Muscle layer of colon (tissue), 2 donors: ENCODE results near the gene CHTF8.
"Not testable (repeated sequence)": the region's sequence is repeated elsewhere in the genome, so short reads cannot be mapped to it uniquely, and the experiment has no call there.

Experiments used
- H3K27ac ChIP-seq: one replicate; pipeline ENCODE4 v1.7.0; 2013; ENCODE audit warnings: low read depth, mild to moderate bottlenecking, low read length, moderate library complexity
- H3K27me3 ChIP-seq, 2 donors: one replicate each; pipeline ENCODE4 v1.7.0; 2013; ENCODE audit warnings: low read length in 2 of 2, mild to moderate bottlenecking in 2 of 2; ENCODE audit not compliant: insufficient read depth in 2 of 2, control insufficient read depth in 1 of 2
- H3K36me3 ChIP-seq: one replicate; pipeline ENCODE4 v1.7.0; 2013; ENCODE audit warnings: mild to moderate bottlenecking, low read length; ENCODE audit not compliant: insufficient read depth
- H3K4me1 ChIP-seq: one replicate; pipeline ENCODE4 v1.7.0; 2013; ENCODE audit warnings: mild to moderate bottlenecking, low read length; ENCODE audit not compliant: insufficient read depth
- H3K4me3 ChIP-seq, 2 donors: one replicate each; pipeline ENCODE4 v1.7.0; 2013; ENCODE audit warnings: low read length in 2 of 2, low read depth in 1 of 2, mild to moderate bottlenecking in 1 of 2, moderate library complexity in 1 of 2
- H3K9ac ChIP-seq: one replicate; pipeline ENCODE4 v1.7.0; 2013; ENCODE audit warnings: low read length
- H3K9me3 ChIP-seq: one replicate; pipeline ENCODE4 v1.7.0; 2013; ENCODE audit warnings: mild to moderate bottlenecking, low read length
- donor health status: abdominal sarcoma.
- donor health status: Adenocarcinoma of cecum.

Gene CHTF8

DNA sequence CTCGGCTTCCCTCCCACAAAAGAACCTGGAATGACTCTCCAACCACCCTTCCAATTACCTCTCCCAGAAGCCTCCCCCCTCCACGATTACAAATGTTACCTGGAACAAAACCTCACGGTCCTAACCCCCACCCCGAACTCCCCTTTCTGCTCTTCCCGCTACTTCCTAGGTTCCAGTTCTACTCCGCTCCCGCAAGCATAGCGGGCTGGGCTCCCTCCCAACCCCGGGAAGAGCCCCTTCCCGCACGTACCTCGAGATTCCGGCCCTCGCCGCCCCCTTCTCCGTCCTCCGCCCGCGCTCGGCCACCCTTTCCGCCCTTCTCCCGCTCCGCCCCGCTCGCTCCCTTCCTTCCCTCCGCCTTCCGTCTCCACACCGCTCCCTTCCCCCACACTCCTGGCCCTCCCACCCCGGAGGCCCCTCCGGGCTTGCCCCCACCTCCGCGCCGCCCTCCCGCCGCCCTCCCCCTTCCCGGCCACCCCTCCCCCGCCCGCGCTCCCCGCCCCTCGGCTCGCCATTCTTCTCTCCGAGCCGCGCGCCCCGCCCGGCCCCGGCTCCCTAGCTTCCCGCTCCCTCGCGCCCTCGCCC is 457 bp downstream of the CHTF8 start:
- no peaks in the 10 kb centered on the region for H3K27me3 ChIP-seq
- peak overlapping the region; percentile 72 for H3K9ac ChIP-seq
- H3K9me3 ChIP-seq, result no peaks in the 10 kb centered on the region
- peak overlapping the region; percentile 73 for H3K27ac ChIP-seq
- peaks cover 5% of the 10 kb centered on the region for H3K36me3 ChIP-seq
- peak overlapping the region; percentile 72 to 89 for H3K4me3 ChIP-seq
- peaks cover 20% of the 10 kb centered on the region for H3K4me1 ChIP-seq

DNA sequence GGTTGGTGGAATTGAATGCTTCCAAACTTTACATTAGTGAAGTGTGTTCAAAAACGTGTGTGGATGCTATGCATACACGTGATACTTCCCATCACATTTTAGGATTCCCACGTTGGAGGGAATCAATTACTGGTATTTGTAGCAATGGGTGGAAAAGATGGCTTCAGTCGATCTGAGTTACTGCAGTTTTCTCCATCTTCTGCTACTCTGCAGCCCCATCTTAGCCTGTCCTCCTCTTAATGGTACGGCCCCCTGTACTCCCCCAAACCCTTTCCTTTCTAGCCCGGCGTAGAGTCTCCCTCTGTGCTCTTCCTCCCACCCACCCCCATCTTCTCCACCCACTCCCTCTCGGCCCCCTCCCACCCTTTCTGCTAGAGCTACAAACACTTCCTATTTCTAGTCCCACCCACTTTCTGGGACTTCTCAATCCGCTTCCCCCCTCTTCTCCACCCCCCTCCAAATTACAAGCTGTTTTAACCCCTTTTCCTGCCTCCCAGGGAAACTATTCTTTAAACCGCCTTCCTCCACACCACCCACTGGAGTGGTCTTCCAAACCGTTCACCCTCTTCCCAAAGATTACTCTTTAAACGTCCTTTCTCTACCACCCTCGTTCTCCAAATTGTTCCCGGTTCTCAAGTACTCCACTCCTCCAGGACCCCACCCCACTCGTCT is 1.1 kb downstream of the CHTF8 start:
- H3K4me3 ChIP-seq, result peak overlapping the region; percentile 72 to 86
- H3K4me1 ChIP-seq, result peaks cover 21% of the 10 kb centered on the region
- peak overlapping the region; percentile 73 for H3K27ac ChIP-seq
- H3K9me3 ChIP-seq, result no peaks in the 10 kb centered on the region
- H3K9ac ChIP-seq, result peak overlapping the region; percentile 72
- peaks cover 3% of the 10 kb centered on the region for H3K36me3 ChIP-seq
- no peaks in the 10 kb centered on the region for H3K27me3 ChIP-seq

DNA sequence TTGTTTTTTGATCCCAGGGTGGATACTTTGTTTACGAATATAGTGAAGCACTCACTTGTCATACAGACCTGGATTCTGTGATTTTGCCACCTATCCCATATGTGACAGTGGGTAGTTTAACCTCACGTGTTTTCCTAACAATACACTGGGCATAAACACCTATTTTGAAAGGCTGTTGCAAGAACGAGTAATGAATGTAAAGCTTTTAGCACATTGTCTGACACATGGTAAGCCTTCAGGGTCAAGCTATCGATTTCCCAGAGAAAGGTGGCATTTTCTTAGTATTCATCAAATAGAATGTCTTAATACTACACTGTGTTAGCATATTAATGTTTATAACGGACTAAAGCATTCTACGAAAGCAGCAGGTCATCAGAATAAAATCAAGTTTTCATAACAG is 1.9 kb downstream of the CHTF8 start:
- no peak overlapping the region for H3K27ac ChIP-seq
- H3K36me3 ChIP-seq, result peaks cover 7% of the 10 kb centered on the region
- no peak overlapping the region for H3K9ac ChIP-seq
- H3K9me3 ChIP-seq, result no peaks in the 10 kb centered on the region
- H3K4me3 ChIP-seq, result no peak overlapping the region
- peaks cover 24% of the 10 kb centered on the region for H3K4me1 ChIP-seq
- no peaks in the 10 kb centered on the region for H3K27me3 ChIP-seq

DNA sequence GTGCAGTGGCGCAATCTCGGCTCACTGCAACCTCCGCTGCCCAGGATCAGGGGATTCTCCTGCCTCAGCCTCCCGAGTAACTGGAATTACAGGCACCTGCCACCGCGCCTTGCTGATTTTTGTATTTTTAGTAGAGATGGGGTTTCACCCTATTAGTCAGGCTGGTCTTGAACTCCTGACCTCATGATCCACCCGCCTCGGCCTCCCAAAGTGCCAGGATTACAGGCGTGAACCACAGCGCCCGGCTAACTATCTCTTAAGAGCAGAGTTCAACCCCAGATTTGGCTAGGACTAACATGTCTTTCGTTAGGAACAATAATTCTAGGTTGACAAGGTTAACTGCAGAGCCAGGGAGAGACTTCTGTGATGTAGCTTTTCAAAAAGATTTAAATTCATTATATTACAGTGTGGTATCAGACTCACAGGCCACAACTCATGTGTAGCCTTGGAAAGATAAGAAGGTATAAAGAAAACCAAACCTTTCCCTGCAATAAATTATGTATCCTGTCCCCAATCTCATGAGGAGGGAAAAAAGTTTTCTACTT is 4.3 kb downstream of the CHTF8 start:
- Histone ChIP-seq H3K9me3 (no peaks in the 10 kb centered on the region), H3K4me1 (peaks cover 17% of the 10 kb centered on the region), H3K9ac (no peak overlapping the region), H3K36me3 (peaks cover 7% of the 10 kb centered on the region), H3K27ac (no peak overlapping the region), H3K27me3 (no peaks in the 10 kb centered on the region), H3K4me3 (no peak overlapping the region)

- not testable (repeated sequence) for H3K27ac ChIP-seq, H3K4me3 ChIP-seq, H3K9ac ChIP-seq, H3K36me3 ChIP-seq, H3K9me3 ChIP-seq, H3K27me3 ChIP-seq
- H3K4me1 ChIP-seq, result peaks cover 14% of the 10 kb centered on the region
Measured at GRCh38 chr16:69126801-69127200, 5.6 kb downstream of the CHTF8 start.

DNA sequence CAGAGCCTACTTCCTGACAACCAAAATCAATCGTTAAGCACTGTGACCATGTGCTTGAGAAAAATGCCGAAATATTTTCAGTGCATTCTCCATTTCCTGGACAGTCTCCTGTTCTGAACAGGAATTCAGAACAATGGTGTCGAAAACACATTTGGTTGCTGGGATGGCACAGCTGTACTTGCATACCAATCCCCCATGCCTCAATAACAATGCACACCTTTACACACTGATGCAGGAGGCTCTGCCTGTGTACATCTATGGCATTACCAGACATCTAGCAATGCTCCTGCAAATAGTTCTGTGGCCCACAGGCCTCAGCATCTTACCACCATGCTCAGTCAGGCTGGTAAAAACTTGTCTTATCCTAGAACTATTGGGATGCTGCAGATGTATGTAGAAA is 6.2 kb downstream of the CHTF8 start:
- Histone ChIP-seq H3K36me3 (peaks cover 8% of the 10 kb centered on the region), H3K4me1 (peaks cover 14% of the 10 kb centered on the region), H3K9ac (no peak overlapping the region)

DNA sequence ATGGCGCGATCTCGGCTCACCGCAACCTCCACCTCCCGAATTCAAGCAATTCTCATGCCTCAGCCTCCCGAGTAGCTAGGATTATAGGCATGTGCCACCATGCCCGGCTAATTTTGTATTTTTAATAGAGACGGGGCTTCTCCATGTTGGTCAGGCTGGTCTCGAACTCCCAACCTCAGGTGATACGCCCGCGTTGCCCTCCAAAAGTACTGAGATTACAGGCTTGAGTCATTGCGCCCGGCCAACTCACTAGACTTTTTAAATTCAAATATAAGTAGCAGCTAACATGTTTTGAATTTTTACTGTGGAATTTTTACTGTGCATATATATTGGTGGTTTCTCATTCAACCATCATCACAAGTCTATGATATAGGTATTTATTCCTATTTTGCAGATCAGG is 7.4 kb downstream of the CHTF8 start:
- H3K27ac ChIP-seq, H3K4me3 ChIP-seq, H3K9ac ChIP-seq, H3K27me3 ChIP-seq, H3K9me3 ChIP-seq, H3K4me1 ChIP-seq: not testable (repeated sequence)
- peaks cover 20% of the 10 kb centered on the region for H3K36me3 ChIP-seq

More for the DNA sequence above, 6.2 kb downstream of the CHTF8 start:
- no peaks in the 10 kb centered on the region for H3K9me3 ChIP-seq
- H3K4me3 ChIP-seq, result no peak overlapping the region
- H3K27ac ChIP-seq, result no peak overlapping the region
- no peaks in the 10 kb centered on the region for H3K27me3 ChIP-seq

DNA sequence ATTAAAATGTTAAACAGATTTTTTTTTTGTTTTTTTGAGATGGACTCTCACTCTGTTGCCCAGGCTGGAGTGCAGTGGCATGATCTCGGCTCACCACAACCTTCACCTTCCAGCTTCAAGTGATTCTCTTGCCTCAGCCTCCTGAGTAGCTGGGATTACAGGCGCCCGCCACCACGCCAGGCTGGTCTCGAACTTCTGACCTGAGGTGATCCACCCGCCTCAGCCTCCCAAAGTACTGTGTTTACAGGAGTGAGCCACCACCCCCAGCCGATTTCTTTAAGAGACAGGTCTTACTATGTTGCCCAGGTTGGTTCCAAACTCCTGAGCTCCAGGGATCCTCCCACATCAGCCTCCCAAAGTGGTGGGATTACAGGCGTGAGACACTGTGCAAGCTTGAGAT is 8.0 kb downstream of the CHTF8 start:
- H3K9me3 ChIP-seq, H3K9ac ChIP-seq, H3K4me1 ChIP-seq, H3K27me3 ChIP-seq, H3K4me3 ChIP-seq, H3K27ac ChIP-seq: not testable (repeated sequence)
- peaks cover 24% of the 10 kb centered on the region for H3K36me3 ChIP-seq

DNA sequence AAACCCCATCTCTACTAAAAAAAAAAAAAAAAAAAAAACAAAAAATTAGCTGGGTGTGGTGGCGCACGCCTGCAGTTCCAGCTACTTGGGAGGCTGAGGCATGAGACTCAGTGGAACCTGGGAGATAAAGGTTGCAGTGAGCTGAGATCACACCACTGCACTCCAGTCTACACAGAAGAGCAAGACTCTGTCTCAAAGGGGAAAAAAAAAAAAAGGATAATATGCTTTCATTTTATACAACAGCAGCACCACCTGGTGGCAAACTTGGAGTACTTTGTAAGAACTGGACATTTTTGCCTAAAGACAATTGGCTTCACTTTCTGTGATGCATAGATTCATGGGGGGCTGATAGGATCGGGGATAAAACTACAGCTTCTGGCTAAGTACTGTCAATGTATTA is 8.5 kb downstream of the CHTF8 start:
- Histone ChIP-seq H3K4me3 (no peak overlapping the region), H3K36me3 (peaks cover 29% of the 10 kb centered on the region), H3K9me3 (no peaks in the 10 kb centered on the region), H3K27ac (no peak overlapping the region), H3K4me1 (peaks cover 9% of the 10 kb centered on the region), H3K27me3 (no peaks in the 10 kb centered on the region), H3K9ac (no peak overlapping the region)

DNA sequence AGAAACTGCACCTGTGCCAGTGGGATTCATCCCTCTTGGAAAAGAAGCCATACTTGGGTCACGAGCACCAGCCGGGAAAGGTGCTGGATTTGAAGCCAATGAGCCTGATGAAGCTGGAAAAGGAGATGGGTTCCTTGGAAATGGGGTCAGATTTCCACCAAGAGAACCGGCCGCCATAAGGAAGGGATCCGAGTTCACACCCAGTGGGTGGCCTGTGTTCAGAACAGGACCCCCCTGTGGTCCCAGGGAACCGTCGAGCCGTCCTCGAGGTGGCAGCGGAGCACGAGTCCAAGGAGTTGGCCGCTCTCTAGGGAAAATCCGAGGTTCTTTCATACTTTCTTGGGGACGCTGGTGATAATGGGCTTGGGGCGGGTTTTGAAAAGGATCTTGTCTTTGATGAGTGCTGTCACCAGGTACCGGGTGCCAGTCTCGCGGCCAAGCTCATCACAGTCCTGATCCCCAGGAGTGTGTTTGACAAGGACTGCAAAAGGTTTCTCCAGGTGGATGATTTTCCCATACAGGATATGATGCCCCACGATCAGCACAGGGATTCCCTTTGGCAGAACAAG is 12.2 kb downstream of the CHTF8 start:
- Histone ChIP-seq H3K9ac (no peak overlapping the region), H3K4me3 (no peak overlapping the region), H3K36me3 (peaks cover 46% of the 10 kb centered on the region), H3K27me3 (no peaks in the 10 kb centered on the region), H3K9me3 (no peaks in the 10 kb centered on the region), H3K4me1 (peaks cover 7% of the 10 kb centered on the region), H3K27ac (no peak overlapping the region)

DNA sequence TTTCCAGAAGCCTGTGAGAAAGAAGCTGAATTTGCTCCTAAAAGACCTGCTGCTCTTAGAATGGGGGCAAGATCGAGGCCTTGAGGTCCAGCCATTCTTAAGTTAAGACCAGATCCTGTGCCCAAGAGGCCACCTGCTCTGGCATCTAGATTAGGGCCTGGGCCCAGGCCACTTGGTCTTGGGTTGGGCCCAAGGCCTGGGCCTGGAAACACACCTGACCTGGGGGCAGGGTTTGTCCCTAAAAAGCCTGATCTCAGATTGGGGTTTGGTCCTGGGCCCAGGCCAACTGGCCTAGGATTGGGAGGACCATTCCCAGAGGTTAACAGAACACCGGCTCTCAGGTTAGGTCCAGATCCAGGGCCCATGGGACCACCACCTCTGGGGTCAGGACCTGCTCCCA is 12.9 kb downstream of the CHTF8 start:
- H3K9me3 ChIP-seq, result no peaks in the 10 kb centered on the region
- peaks cover 7% of the 10 kb centered on the region for H3K4me1 ChIP-seq
- peaks cover 50% of the 10 kb centered on the region for H3K36me3 ChIP-seq
- H3K4me3 ChIP-seq, result no peak overlapping the region
- no peaks in the 10 kb centered on the region for H3K27me3 ChIP-seq
- no peak overlapping the region for H3K9ac ChIP-seq
- no peak overlapping the region for H3K27ac ChIP-seq
